ENCODE data around the gene SERPINB6.

- TF ChIP-seq EZH2 (IDR thresholded peaks at IDR 0.05; ENCODE audit: borderline replicate concordance, low read length), result no peak
- TF ChIP-seq, protein P1, sequence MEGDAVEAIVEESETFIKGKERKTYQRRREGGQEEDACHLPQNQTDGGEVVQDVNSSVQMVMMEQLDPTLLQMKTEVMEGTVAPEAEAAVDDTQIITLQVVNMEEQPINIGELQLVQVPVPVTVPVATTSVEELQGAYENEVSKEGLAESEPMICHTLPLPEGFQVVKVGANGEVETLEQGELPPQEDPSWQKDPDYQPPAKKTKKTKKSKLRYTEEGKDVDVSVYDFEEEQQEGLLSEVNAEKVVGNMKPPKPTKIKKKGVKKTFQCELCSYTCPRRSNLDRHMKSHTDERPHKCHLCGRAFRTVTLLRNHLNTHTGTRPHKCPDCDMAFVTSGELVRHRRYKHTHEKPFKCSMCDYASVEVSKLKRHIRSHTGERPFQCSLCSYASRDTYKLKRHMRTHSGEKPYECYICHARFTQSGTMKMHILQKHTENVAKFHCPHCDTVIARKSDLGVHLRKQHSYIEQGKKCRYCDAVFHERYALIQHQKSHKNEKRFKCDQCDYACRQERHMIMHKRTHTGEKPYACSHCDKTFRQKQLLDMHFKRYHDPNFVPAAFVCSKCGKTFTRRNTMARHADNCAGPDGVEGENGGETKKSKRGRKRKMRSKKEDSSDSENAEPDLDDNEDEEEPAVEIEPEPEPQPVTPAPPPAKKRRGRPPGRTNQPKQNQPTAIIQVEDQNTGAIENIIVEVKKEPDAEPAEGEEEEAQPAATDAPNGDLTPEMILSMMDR (IDR thresholded peaks at IDR 0.05; ENCODE audit: low read length), result no peak
These were observed 57.6 kb downstream of the SERPINB6 start for GRCh38 chr6:2913621-2914317.
